SU-DHL-6 (cell line): ENCODE measurements around the gene FFAR3.

Source experiments
- H2AFZ ChIP-seq: fragments of 200-600 bp; sonication (generic); 2 replicates; pipeline ENCODE4 v1.6.1; 2014; ENCODE audit warnings: low read depth, mild to moderate bottlenecking, moderate library complexity, mixed read lengths, antibody characterized with exemption, low read length; ENCODE audit not compliant: severe bottlenecking
- H3F3A ChIP-seq: fragments of 200-600 bp; shearing (Covaris generic); 2 replicates; pipeline ENCODE4 v1.6.0; 2016; ENCODE audit warnings: antibody characterized with exemption, mild to moderate bottlenecking; ENCODE audit not compliant: insufficient read depth
- H3K27ac ChIP-seq: fragments of 200-600 bp; sonication (generic); 2 replicates; pipeline ENCODE4 v1.5.1; 2016; ENCODE audit warnings: low read depth, mild to moderate bottlenecking, low read length, moderate library complexity, mixed read lengths
- H3K27me3 ChIP-seq: fragments of 200-600 bp; sonication (generic), shearing (Covaris generic); 2 replicates; pipeline ENCODE4 v1.6.0; 2014; ENCODE audit warnings: mild to moderate bottlenecking, low read length
- H3K36me3 ChIP-seq: fragments of 200-600 bp; sonication (generic); 2 replicates; pipeline ENCODE4 v1.6.1; 2014; ENCODE audit warnings: mild to moderate bottlenecking, low read length, mixed read lengths
- H3K4me2 ChIP-seq: fragments of 300-600, 200-600 bp; shearing (Covaris generic), sonication (generic); 2 replicates; pipeline ENCODE4 v1.6.0; 2014; ENCODE audit warnings: low read length, low read depth, mild to moderate bottlenecking; ENCODE audit not compliant: poor library complexity, severe bottlenecking
- H3K4me3 ChIP-seq: fragments of 200-600 bp; sonication (generic); 2 replicates; pipeline ENCODE4 v1.5.1; 2014; ENCODE audit warnings: antibody characterized with exemption, low read length, mild to moderate bottlenecking, mixed read lengths; ENCODE audit not compliant: insufficient read depth, poor library complexity, severe bottlenecking
- H3K79me2 ChIP-seq: fragments of 200-600 bp; sonication (generic); 2 replicates; pipeline ENCODE4 v1.6.1; 2014; ENCODE audit warnings: mild to moderate bottlenecking, low read length, moderate library complexity; ENCODE audit not compliant: insufficient read depth
- H3K9ac ChIP-seq: fragments of 200-600 bp; sonication (generic); 2 replicates; pipeline ENCODE4 v1.7.0; 2014; ENCODE audit warnings: mild to moderate bottlenecking, low read length
- H3K9me2 ChIP-seq: fragments of 200-600 bp; sonication (generic); replicated peaks from 2 replicates; pipeline ENCODE4 v1.6.1; 2014; ENCODE audit warnings: low read length; ENCODE audit not compliant: insufficient read depth
- H3K9me3 ChIP-seq: fragments of 200-600 bp; sonication (generic); 2 replicates; pipeline ENCODE4 v1.6.1; 2014; ENCODE audit warnings: low read length, mixed read lengths; ENCODE audit not compliant: insufficient read depth
- H4K20me1 ChIP-seq: fragments of 200-600 bp; sonication (generic); 2 replicates; pipeline ENCODE4 v1.6.1; 2014; ENCODE audit warnings: low read depth, mild to moderate bottlenecking, antibody characterized with exemption, low read length, moderate library complexity, mixed read lengths
- CTCF ChIP-seq: fragments of 200-600 bp; sonication (generic); IDR thresholded peaks from one replicate; pipeline ENCODE4 v1.5.1; 2017; ENCODE audit warnings: antibody characterized with exemption, mild to moderate bottlenecking, low read length, moderate library complexity; ENCODE audit not compliant: insufficient read depth, poor library complexity, severe bottlenecking
- EZH2phosphoT487 ChIP-seq: fragments of 200-600 bp; sonication (generic), shearing (Covaris generic); conservative IDR thresholded peaks from 2 replicates; pipeline ENCODE4 v1.6.1; 2018; ENCODE audit warnings: mild to moderate bottlenecking, antibody characterized with exemption, low read length, moderate library complexity, mixed read lengths

Gene FFAR3

GRCh38 chr19:35315883-35316282 lies 42.4 kb upstream of the FFAR3 start:
- Histone ChIP-seq H3K4me2 (no peak overlapping the region), H3K36me3 (no peaks in the 10 kb centered on the region), H3F3A (peaks cover 2% of the 10 kb centered on the region; the same call in 1 of the 2 replicates), H3K4me3 (no peak overlapping the region), H3K27me3 (no peaks in the 10 kb centered on the region), H3K79me2 (no peaks in the 10 kb centered on the region), H3K9ac (no peak overlapping the region), H4K20me1 (no peaks in the 10 kb centered on the region), H2AFZ (no peak overlapping the region), H3K9me2 (no peaks in the 10 kb centered on the region), H3K27ac (no peak overlapping the region), H3K9me3 (no peaks in the 10 kb centered on the region)
- TF ChIP-seq EZH2phosphoT487 (no peak), CTCF (no peak)

GRCh38 chr19:35316560-35316959 lies 41.7 kb upstream of the FFAR3 start:
- H3K27me3 ChIP-seq = no peaks in the 10 kb centered on the region
- no peaks in the 10 kb centered on the region for H3K79me2 ChIP-seq
- H3K27ac ChIP-seq = no peak overlapping the region
- H4K20me1 ChIP-seq = no peaks in the 10 kb centered on the region
- peaks cover 9% of the 10 kb centered on the region; the same call in 1 of the 2 replicates for H3F3A ChIP-seq
- no peak overlapping the region for H3K9ac ChIP-seq
- H3K9me3 ChIP-seq = no peaks in the 10 kb centered on the region
- no peaks in the 10 kb centered on the region for H3K36me3 ChIP-seq
- H3K4me2 ChIP-seq = no peak overlapping the region
- H3K4me3 ChIP-seq = no peak overlapping the region
- no peak overlapping the region for H2AFZ ChIP-seq
- H3K9me2 ChIP-seq = no peaks in the 10 kb centered on the region
- no peak for TF ChIP-seq CTCF
- no peak for TF ChIP-seq EZH2phosphoT487

GRCh38 chr19:35317464-35318043 lies 40.7 kb upstream of the FFAR3 start:
- Histone ChIP-seq H3K4me3 (no peak overlapping the region), H3K9me2 (no peaks in the 10 kb centered on the region), H3K79me2 (no peaks in the 10 kb centered on the region), H4K20me1 (no peaks in the 10 kb centered on the region), H2AFZ (no peak overlapping the region), H3K27ac (no peak overlapping the region), H3K9me3 (peaks cover 10% of the 10 kb centered on the region; the same call in 1 of the 2 replicates), H3K27me3 (no peaks in the 10 kb centered on the region), H3K4me2 (no peak overlapping the region), H3F3A (peaks cover 11% of the 10 kb centered on the region; the same call in 1 of the 2 replicates), H3K9ac (no peak overlapping the region), H3K36me3 (no peaks in the 10 kb centered on the region)
- TF ChIP-seq CTCF (no peak), EZH2phosphoT487 (no peak)
